GM21825 (cell line): ENCODE data around the gene SH3BP5L.
"Not testable (repeated sequence)": the region's sequence is repeated elsewhere in the genome, so short reads cannot be mapped to it uniquely, and the experiment has no call there.

Experiments
- ATAC-seq: cut with Tn5 transposase; IDR thresholded peaks from one replicate; pipeline ENCODE4 v1.9.1; 2021; ENCODE audit warnings: mild to moderate bottlenecking, moderate library complexity; ENCODE audit not compliant: unreplicated experiment

The SH3BP5L gene

GRCh38 chr1:248830718-248831017 lies 5.0 kb upstream of the SH3BP5L start:
- ATAC-seq: not testable (repeated sequence)

- ATAC-seq: no peak
Observed at GRCh38 chr1:248828845-248829244, 3.1 kb upstream of the SH3BP5L start.

GRCh38 chr1:248825573-248825908 lies 174 bp downstream of the SH3BP5L start:
- ATAC-seq: peak; percentile 6

- ATAC-seq: no peak
Observed at GRCh38 chr1:248825136-248825535, 579 bp downstream of the SH3BP5L start.

GRCh38 chr1:248824701-248825100 lies 1.0 kb downstream of the SH3BP5L start:
- ATAC-seq: no peak

GRCh38 chr1:248824301-248824700 lies 1.4 kb downstream of the SH3BP5L start:
- ATAC-seq: no peak

GRCh38 chr1:248823517-248824001 lies 2.2 kb downstream of the SH3BP5L start:
- no peak for ATAC-seq

- no peak for ATAC-seq
Observed at GRCh38 chr1:248822148-248823032, 3.3 kb downstream of the SH3BP5L start.

- ATAC-seq: no peak
Observed at GRCh38 chr1:248821641-248822040, 4.1 kb downstream of the SH3BP5L start.

GRCh38 chr1:248821101-248821500 lies 4.6 kb downstream of the SH3BP5L start:
- ATAC-seq: no peak

- ATAC-seq: no peak
Observed at GRCh38 chr1:248820041-248820585, 5.6 kb downstream of the SH3BP5L start.

- no peak for ATAC-seq
Observed at GRCh38 chr1:248818505-248819374, 7.0 kb downstream of the SH3BP5L start.

- ATAC-seq: no peak
Observed at GRCh38 chr1:248817065-248817464, 8.7 kb downstream of the SH3BP5L start.

- ATAC-seq: no peak
Observed at GRCh38 chr1:248816042-248816851, 9.5 kb downstream of the SH3BP5L start.

- ATAC-seq: no peak
Observed at GRCh38 chr1:248815407-248816034, 10.2 kb downstream of the SH3BP5L start.

- ATAC-seq: no peak
Observed at GRCh38 chr1:248814351-248814750, 11.4 kb downstream of the SH3BP5L start.

GRCh38 chr1:248813546-248813945 lies 12.2 kb downstream of the SH3BP5L start:
- no peak for ATAC-seq

- no peak for ATAC-seq
Observed at GRCh38 chr1:248812736-248813425, 12.8 kb downstream of the SH3BP5L start.
